HEK293 (cell line): ENCODE results near the gene FKBP7.

ENCODE experiments used
- GLIS1 ChIP-seq: fragments of 450-650 bp; formaldehyde crosslinking; IDR thresholded peaks from 2 replicates; pipeline ENCODE4 v1.5.1; 2016; ENCODE audit warnings: missing biosample characterization, missing genetic modification characterization
- GLIS2 ChIP-seq: fragments of 450-650 bp; formaldehyde crosslinking; IDR thresholded peaks from 2 replicates; pipeline ENCODE4 v1.5.1; 2016; ENCODE audit warnings: missing biosample characterization, missing genetic modification characterization
- HOXA7 ChIP-seq: sonication (generic); formaldehyde crosslinking; IDR thresholded peaks from 2 replicates; pipeline ENCODE4 v1.8.1; 2022; ENCODE audit warnings: missing genetic modification reagents, borderline replicate concordance
- HOXC10 ChIP-seq: sonication (generic); formaldehyde crosslinking; IDR thresholded peaks from 2 replicates; pipeline ENCODE4 v1.8.1; 2023; ENCODE audit warnings: mild to moderate bottlenecking, missing genetic modification reagents
- IKZF3 ChIP-seq: fragments of 450-650 bp; IDR thresholded peaks from 2 replicates; pipeline ENCODE4 v1.5.0; 2018; ENCODE audit warnings: missing biosample characterization, mild to moderate bottlenecking, missing genetic modification characterization, moderate library complexity
- KLF1 ChIP-seq: fragments of 450-650 bp; formaldehyde crosslinking; IDR thresholded peaks from 2 replicates; pipeline ENCODE4 v1.5.1; 2016; ENCODE audit warnings: missing biosample characterization, missing genetic modification characterization
- KLF9 ChIP-seq: fragments of 450-650 bp; formaldehyde crosslinking; IDR thresholded peaks from 2 replicates; pipeline ENCODE4 v1.5.1; 2016; ENCODE audit warnings: missing biosample characterization, missing genetic modification characterization, low read depth
- PRDM1 ChIP-seq: fragments of 450-650 bp; formaldehyde crosslinking; IDR thresholded peaks from 2 replicates; pipeline ENCODE4; 2016; ENCODE audit warnings: missing biosample characterization, missing genetic modification characterization
- SALL2 ChIP-seq: fragments of 450-650 bp; formaldehyde crosslinking; IDR thresholded peaks from 2 replicates; pipeline ENCODE4 v1.5.0; 2017; ENCODE audit warnings: missing biosample characterization, mild to moderate bottlenecking, missing genetic modification characterization, borderline replicate concordance
- SP3 ChIP-seq: fragments of 450-650 bp; formaldehyde crosslinking; IDR thresholded peaks from 2 replicates; pipeline ENCODE4 v1.5.1; 2016; ENCODE audit warnings: missing biosample characterization, missing genetic modification characterization
- YY1 ChIP-seq: fragments of 450-650 bp; formaldehyde crosslinking; IDR thresholded peaks from 2 replicates; pipeline ENCODE4 v1.5.1; 2018; ENCODE audit warnings: missing biosample characterization, missing genetic modification characterization
- ZBTB17 ChIP-seq: fragments of 450-650 bp; formaldehyde crosslinking; IDR thresholded peaks from 2 replicates; pipeline ENCODE4 v1.5.1; 2016; ENCODE audit warnings: missing biosample characterization, missing genetic modification characterization
- ZFHX2 ChIP-seq: fragments of 450-650 bp; formaldehyde crosslinking; conservative IDR thresholded peaks from 2 replicates; pipeline ENCODE4 v1.5.1; 2016; ENCODE audit warnings: missing biosample characterization, missing genetic modification characterization
- ZNF114 ChIP-seq: fragments of 450-650 bp; formaldehyde crosslinking; IDR thresholded peaks from 2 replicates; pipeline ENCODE4 v1.5.0; 2017; ENCODE audit warnings: missing biosample characterization, missing genetic modification characterization
- ZNF121 ChIP-seq: fragments of 450-650 bp; formaldehyde crosslinking; IDR thresholded peaks from 2 replicates; pipeline ENCODE4 v1.5.1; 2016; ENCODE audit warnings: missing biosample characterization, missing genetic modification characterization
- ZNF146 ChIP-seq: fragments of 450-650 bp; formaldehyde crosslinking; IDR thresholded peaks from 2 replicates; pipeline ENCODE4 v1.5.1; 2016; ENCODE audit warnings: missing biosample characterization, missing genetic modification characterization
- ZNF175 ChIP-seq: fragments of 450-650 bp; formaldehyde crosslinking; IDR thresholded peaks from 2 replicates; pipeline ENCODE4 v1.5.1; 2016; ENCODE audit warnings: missing biosample characterization, missing genetic modification characterization
- ZNF19 ChIP-seq: fragments of 450-650 bp; formaldehyde crosslinking; IDR thresholded peaks from 2 replicates; pipeline ENCODE4; 2016; ENCODE audit warnings: missing biosample characterization, missing genetic modification characterization, low read depth
- ZNF214 ChIP-seq: fragments of 450-650 bp; formaldehyde crosslinking; IDR thresholded peaks from 2 replicates; pipeline ENCODE4 v1.5.1; 2017; ENCODE audit warnings: missing biosample characterization, mild to moderate bottlenecking, missing genetic modification characterization, borderline replicate concordance
- ZNF239 ChIP-seq: fragments of 450-650 bp; formaldehyde crosslinking; IDR thresholded peaks from 2 replicates; pipeline ENCODE4 v1.5.1; 2016; ENCODE audit warnings: missing biosample characterization, missing genetic modification characterization
- ZNF37A ChIP-seq: fragments of 450-650 bp; IDR thresholded peaks from 2 replicates; pipeline ENCODE4 v1.5.1; 2018; ENCODE audit warnings: missing biosample characterization, missing genetic modification characterization
- ZNF394 ChIP-seq: fragments of 450-650 bp; formaldehyde crosslinking; IDR thresholded peaks from 2 replicates; pipeline ENCODE4 v1.5.1; 2016; ENCODE audit warnings: missing biosample characterization, missing genetic modification characterization, mild to moderate bottlenecking, moderate library complexity, borderline replicate concordance
- ZNF501 ChIP-seq: fragments of 450-650 bp; formaldehyde crosslinking; IDR thresholded peaks from 2 replicates; pipeline ENCODE4 v1.5.1; 2016; ENCODE audit warnings: missing biosample characterization, missing genetic modification characterization
- ZNF623 ChIP-seq: fragments of 450-650 bp; formaldehyde crosslinking; IDR thresholded peaks from 2 replicates; pipeline ENCODE4 v1.5.1; 2016; ENCODE audit warnings: missing biosample characterization, missing genetic modification characterization
- ZNF670 ChIP-seq: fragments of 450-650 bp; formaldehyde crosslinking; IDR thresholded peaks from 2 replicates; pipeline ENCODE4 v1.5.1; 2016; ENCODE audit warnings: missing biosample characterization, missing genetic modification characterization, low read depth
- ZNF791 ChIP-seq: fragments of 450-650 bp; formaldehyde crosslinking; IDR thresholded peaks from 2 replicates; pipeline ENCODE4 v1.5.1; 2016; ENCODE audit warnings: missing biosample characterization, missing genetic modification characterization
- ZSCAN16 ChIP-seq: fragments of 450-650 bp; formaldehyde crosslinking; IDR thresholded peaks from 2 replicates; pipeline ENCODE4 v1.5.1; 2016; ENCODE audit warnings: missing biosample characterization, missing genetic modification characterization
- ZSCAN5A ChIP-seq: fragments of 450-650 bp; formaldehyde crosslinking; IDR thresholded peaks from 2 replicates; pipeline ENCODE4 v1.5.1; 2016; ENCODE audit warnings: missing biosample characterization, missing genetic modification characterization
- TF ChIP-seq, protein P1 (sequence below): fragments of 450-650 bp; formaldehyde crosslinking; IDR thresholded peaks from 2 replicates; pipeline ENCODE4; 2016; ENCODE audit warnings: missing biosample characterization, missing genetic modification characterization
- TF ChIP-seq, protein P2 (sequence below): fragments of 450-650 bp; formaldehyde crosslinking; IDR thresholded peaks from 2 replicates; pipeline ENCODE4 v1.5.1; 2016; ENCODE audit warnings: missing biosample characterization, missing genetic modification characterization
- TF ChIP-seq, protein P3 (sequence below): fragments of 450-650 bp; formaldehyde crosslinking; IDR thresholded peaks from 2 replicates; pipeline ENCODE4 v1.5.1; 2016; ENCODE audit warnings: missing biosample characterization, missing genetic modification characterization
- TF ChIP-seq, protein P4 (sequence below): fragments of 450-650 bp; formaldehyde crosslinking; IDR thresholded peaks from 2 replicates; pipeline ENCODE4 v1.5.1; 2016; ENCODE audit warnings: missing biosample characterization, missing genetic modification characterization
- TF ChIP-seq, protein P5 (sequence below): fragments of 450-650 bp; formaldehyde crosslinking; IDR thresholded peaks from 2 replicates; pipeline ENCODE4 v1.5.1; 2016; ENCODE audit warnings: missing biosample characterization, missing genetic modification characterization

FKBP7 gene

GRCh38 chr2:178450774-178451525 lies 27.4 kb downstream of the FKBP7 start, which contains the start of the genes PJVK and PRKRA (continued):
- TF ChIP-seq, protein P1, sequence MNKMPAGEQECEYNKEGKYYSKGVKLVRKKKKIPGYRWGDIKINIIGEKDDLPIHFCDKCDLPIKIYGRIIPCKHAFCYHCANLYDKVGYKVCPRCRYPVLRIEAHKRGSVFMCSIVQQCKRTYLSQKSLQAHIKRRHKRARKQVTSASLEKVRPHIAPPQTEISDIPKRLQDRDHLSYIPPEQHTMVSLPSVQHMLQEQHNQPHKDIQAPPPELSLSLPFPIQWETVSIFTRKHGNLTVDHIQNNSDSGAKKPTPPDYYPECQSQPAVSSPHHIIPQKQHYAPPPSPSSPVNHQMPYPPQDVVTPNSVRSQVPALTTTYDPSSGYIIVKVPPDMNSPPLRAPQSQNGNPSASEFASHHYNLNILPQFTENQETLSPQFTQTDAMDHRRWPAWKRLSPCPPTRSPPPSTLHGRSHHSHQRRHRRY (tag by site-specific recombination), result no peak
- TF ChIP-seq ZNF121 (no peak), ZNF394 (tag by site-specific recombination) (peak; percentile 32; the same call in 1 of the 2 replicates), ZNF19 (tag by site-specific recombination) (no peak), ZNF501 (tag by site-specific recombination) (peak; percentile 88), ZNF791 (tag by site-specific recombination) (no peak), ZNF623 (tag by site-specific recombination) (no peak), ZSCAN5A (tag by site-specific recombination) (peak; percentile 94; the same call in 1 of the 2 replicates), YY1 (tag by site-specific recombination) (peak; percentile 31; the same call in 1 of the 2 replicates), HOXC10 (CRISPR knock-in tag) (0 out of 2 replicates have a peak, but pooled peaks have one; percentile 72), SALL2 (no peak), ZNF146 (peak; percentile 7; the same call in 1 of the 2 replicates), ZBTB17 (0 out of 2 replicates have a peak, but pooled peaks have one; percentile 27), PRDM1 (tag by site-specific recombination) (no peak), KLF9 (tag by site-specific recombination) (peak; percentile 86), ZFHX2 (tag by site-specific recombination) (peak; percentile 90), ZSCAN16 (tag by site-specific recombination) (no peak), KLF1 (peak; percentile 52; the same call in 1 of the 2 replicates), HOXA7 (CRISPR knock-in tag) (no peak), SP3 (peak; percentile 93), ZNF239 (tag by site-specific recombination) (no peak), ZNF670 (no peak), IKZF3 (peak; percentile 16; the same call in 1 of the 2 replicates), ZNF214 (tag by site-specific recombination) (no peak), ZNF175 (tag by site-specific recombination) (no peak), GLIS2 (tag by site-specific recombination) (peak; percentile 80), ZNF114 (tag by site-specific recombination) (no peak), GLIS1 (peak; percentile 63), ZNF37A (tag by site-specific recombination) (no peak)
- TF ChIP-seq, protein P2, sequence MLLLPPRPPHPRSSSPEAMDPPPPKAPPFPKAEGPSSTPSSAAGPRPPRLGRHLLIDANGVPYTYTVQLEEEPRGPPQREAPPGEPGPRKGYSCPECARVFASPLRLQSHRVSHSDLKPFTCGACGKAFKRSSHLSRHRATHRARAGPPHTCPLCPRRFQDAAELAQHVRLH (tag by site-specific recombination), result no peak
- TF ChIP-seq, protein P3, sequence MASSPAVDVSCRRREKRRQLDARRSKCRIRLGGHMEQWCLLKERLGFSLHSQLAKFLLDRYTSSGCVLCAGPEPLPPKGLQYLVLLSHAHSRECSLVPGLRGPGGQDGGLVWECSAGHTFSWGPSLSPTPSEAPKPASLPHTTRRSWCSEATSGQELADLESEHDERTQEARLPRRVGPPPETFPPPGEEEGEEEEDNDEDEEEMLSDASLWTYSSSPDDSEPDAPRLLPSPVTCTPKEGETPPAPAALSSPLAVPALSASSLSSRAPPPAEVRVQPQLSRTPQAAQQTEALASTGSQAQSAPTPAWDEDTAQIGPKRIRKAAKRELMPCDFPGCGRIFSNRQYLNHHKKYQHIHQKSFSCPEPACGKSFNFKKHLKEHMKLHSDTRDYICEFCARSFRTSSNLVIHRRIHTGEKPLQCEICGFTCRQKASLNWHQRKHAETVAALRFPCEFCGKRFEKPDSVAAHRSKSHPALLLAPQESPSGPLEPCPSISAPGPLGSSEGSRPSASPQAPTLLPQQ (tag by site-specific recombination), result peak; percentile 65
- TF ChIP-seq, protein P4, sequence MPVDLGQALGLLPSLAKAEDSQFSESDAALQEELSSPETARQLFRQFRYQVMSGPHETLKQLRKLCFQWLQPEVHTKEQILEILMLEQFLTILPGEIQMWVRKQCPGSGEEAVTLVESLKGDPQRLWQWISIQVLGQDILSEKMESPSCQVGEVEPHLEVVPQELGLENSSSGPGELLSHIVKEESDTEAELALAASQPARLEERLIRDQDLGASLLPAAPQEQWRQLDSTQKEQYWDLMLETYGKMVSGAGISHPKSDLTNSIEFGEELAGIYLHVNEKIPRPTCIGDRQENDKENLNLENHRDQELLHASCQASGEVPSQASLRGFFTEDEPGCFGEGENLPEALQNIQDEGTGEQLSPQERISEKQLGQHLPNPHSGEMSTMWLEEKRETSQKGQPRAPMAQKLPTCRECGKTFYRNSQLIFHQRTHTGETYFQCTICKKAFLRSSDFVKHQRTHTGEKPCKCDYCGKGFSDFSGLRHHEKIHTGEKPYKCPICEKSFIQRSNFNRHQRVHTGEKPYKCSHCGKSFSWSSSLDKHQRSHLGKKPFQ (tag by site-specific recombination), result no peak
- TF ChIP-seq, protein P5, sequence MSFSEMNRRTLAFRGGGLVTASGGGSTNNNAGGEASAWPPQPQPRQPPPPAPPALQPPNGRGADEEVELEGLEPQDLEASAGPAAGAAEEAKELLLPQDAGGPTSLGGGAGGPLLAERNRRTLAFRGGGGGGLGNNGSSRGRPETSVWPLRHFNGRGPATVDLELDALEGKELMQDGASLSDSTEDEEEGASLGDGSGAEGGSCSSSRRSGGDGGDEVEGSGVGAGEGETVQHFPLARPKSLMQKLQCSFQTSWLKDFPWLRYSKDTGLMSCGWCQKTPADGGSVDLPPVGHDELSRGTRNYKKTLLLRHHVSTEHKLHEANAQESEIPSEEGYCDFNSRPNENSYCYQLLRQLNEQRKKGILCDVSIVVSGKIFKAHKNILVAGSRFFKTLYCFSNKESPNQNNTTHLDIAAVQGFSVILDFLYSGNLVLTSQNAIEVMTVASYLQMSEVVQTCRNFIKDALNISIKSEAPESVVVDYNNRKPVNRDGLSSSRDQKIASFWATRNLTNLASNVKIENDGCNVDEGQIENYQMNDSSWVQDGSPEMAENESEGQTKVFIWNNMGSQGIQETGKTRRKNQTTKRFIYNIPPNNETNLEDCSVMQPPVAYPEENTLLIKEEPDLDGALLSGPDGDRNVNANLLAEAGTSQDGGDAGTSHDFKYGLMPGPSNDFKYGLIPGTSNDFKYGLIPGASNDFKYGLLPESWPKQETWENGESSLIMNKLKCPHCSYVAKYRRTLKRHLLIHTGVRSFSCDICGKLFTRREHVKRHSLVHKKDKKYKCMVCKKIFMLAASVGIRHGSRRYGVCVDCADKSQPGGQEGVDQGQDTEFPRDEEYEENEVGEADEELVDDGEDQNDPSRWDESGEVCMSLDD (tag by site-specific recombination), result peak; percentile 59
